HepG2 (cell line): ENCODE data around the gene RFC1. TPM values are rescaled to one million over a fixed set of nuclear protein-coding genes. Genes with fewer than 3 reads are reported as not detected.

Experiments
- ARID3A ChIP-seq: IDR thresholded peaks from 2 replicates; pipeline ENCODE4 v1.6.1; 2012; ENCODE audit warnings: low read depth, low read length, improper control_type of control experiment
- FOXJ3 ChIP-seq: sonication (generic); formaldehyde crosslinking; IDR thresholded peaks from 2 replicates; pipeline ENCODE4 v1.4.0; 2020; ENCODE audit warnings: missing genetic modification reagents, mild to moderate bottlenecking, borderline replicate concordance
- FOXK1 ChIP-seq: sonication (generic); formaldehyde crosslinking; IDR thresholded peaks from 2 replicates; pipeline ENCODE4 v1.4.0; 2020; ENCODE audit warnings: low read depth, missing genetic modification reagents, borderline replicate concordance
- FOXP4 ChIP-seq: sonication (generic); formaldehyde crosslinking; IDR thresholded peaks from 2 replicates; pipeline ENCODE4 v1.4.0; 2020; ENCODE audit warnings: missing genetic modification reagents
- HNF1B ChIP-seq: sonication (generic); formaldehyde crosslinking; IDR thresholded peaks from 2 replicates; pipeline ENCODE4 v1.5.1; 2020; ENCODE audit warnings: mild to moderate bottlenecking, moderate library complexity, missing genetic modification reagents
- MIER3 ChIP-seq: IDR thresholded peaks from 2 replicates; pipeline ENCODE4 v1.6.1; 2016; ENCODE audit warnings: missing compliant biosample characterization, borderline replicate concordance
- PAXIP1 ChIP-seq: sonication (generic); formaldehyde crosslinking; conservative IDR thresholded peaks from 2 replicates; pipeline ENCODE4 v1.4.0; 2020; ENCODE audit warnings: mild to moderate bottlenecking, missing genetic modification reagents, moderate library complexity
- POGK ChIP-seq: sonication (generic); formaldehyde crosslinking; conservative IDR thresholded peaks from 2 replicates; pipeline ENCODE4 v1.8.0; 2022; ENCODE audit warnings: mild to moderate bottlenecking, moderate library complexity, missing genetic modification reagents
- RAD51 ChIP-seq: fragments of 450-650 bp; IDR thresholded peaks from 2 replicates; pipeline ENCODE4 v1.6.1; 2016; ENCODE audit warnings: borderline replicate concordance
- RBAK ChIP-seq: sonication (generic); formaldehyde crosslinking; IDR thresholded peaks from 2 replicates; pipeline ENCODE4 v1.5.1; 2020; ENCODE audit warnings: mild to moderate bottlenecking, missing genetic modification reagents
- ZNF335 ChIP-seq: sonication (generic); formaldehyde crosslinking; IDR thresholded peaks from 2 replicates; pipeline ENCODE4 v1.4.0; 2020; ENCODE audit warnings: missing genetic modification reagents
- ZNF503 ChIP-seq: sonication (generic); formaldehyde crosslinking; IDR thresholded peaks from 2 replicates; pipeline ENCODE4 v1.4.0; 2020; ENCODE audit warnings: missing genetic modification reagents
- ZNF770 ChIP-seq: sonication (generic); formaldehyde crosslinking; IDR thresholded peaks from 2 replicates; pipeline ENCODE4 v1.5.0; 2020; ENCODE audit warnings: mild to moderate bottlenecking, missing genetic modification reagents
- ZNF777 ChIP-seq: sonication (generic); formaldehyde crosslinking; IDR thresholded peaks from 2 replicates; pipeline ENCODE4 v1.4.0; 2020; ENCODE audit warnings: missing genetic modification reagents
- polyA plus RNA-seq, 8 experiments: library from polyadenylated mRNA; depleted of rRNA in 3 of 8; stranded (reverse) in 7 of 8; unstranded in 1 of 8; fragments of >200 nt; fragmentation: Illumina TruSeq in 4 of 8; extraction: Trizol in 4 of 8; gene quantifications; 2 replicates each; pipeline versions ENCODE4 v1.2.1 to v1.2.3, GENCODE V29; 2011 to 2016; ENCODE audit warnings: low read depth in 4 of 8, missing spikeins in 1 of 8, mixed read lengths in 1 of 8; ENCODE audit not compliant: insufficient read depth in 1 of 8
- total RNA-seq, 5 experiments: library from RNA; depleted of rRNA; stranded (reverse); fragments of >200 nt; fragmentation: Illumina TruSeq; extraction: Trizol; gene quantifications; 2 replicates each; pipeline ENCODE4 v1.2.3, GENCODE V29; 2016; ENCODE audit warnings: low read depth in 1 of 5

Gene RFC1
- total and polyA plus RNA-seq, 2 of the 13 experiments (the other 11 are each of a cell fraction or from before 2014, with no cell fraction given) = 15.9 to 78.8 TPM

GRCh38 chr4:39375478-39375877 is 9.3 kb upstream of the RFC1 start (continued):
- TF ChIP-seq FOXP4 (peak; percentile 90), FOXJ3 (CRISPR knock-in tag) (peak; percentile 89; the same call in 1 of the 2 replicates), RBAK (CRISPR knock-in tag) (no peak), POGK (CRISPR knock-in tag) (no peak), FOXK1 (peak; percentile 56; the same call in 1 of the 2 replicates), HNF1B (CRISPR knock-in tag) (no peak), ZNF770 (CRISPR knock-in tag) (no peak), MIER3 (peak; percentile 78; the same call in 1 of the 2 replicates), ARID3A (peak; percentile 77), ZNF335 (CRISPR knock-in tag) (0 out of 2 replicates have a peak, but pooled peaks have one; percentile 37), ZNF503 (CRISPR knock-in tag) (peak; percentile 59; the same call in 1 of the 2 replicates), ZNF777 (CRISPR knock-in tag) (no peak), PAXIP1 (CRISPR knock-in tag) (peak; percentile 89), RAD51 (no peak)
